Mononuclear cell (primary cell): Measurements from ENCODE around the gene CNP. TPM values are rescaled to one million over a fixed set of nuclear protein-coding genes. Genes with fewer than 3 reads are reported as not detected.

Experiments used
- H3K27me3 ChIP-seq: 2 replicates; pipeline ENCODE4 v1.6.0; 2011; ENCODE audit warnings: low read length, control low read depth; ENCODE audit not compliant: insufficient read depth
- H3K4me1 ChIP-seq: 2 replicates; pipeline ENCODE4 v1.5.1; 2011; ENCODE audit warnings: mild to moderate bottlenecking, low read length, control low read depth; ENCODE audit not compliant: insufficient read depth
- H3K4me3 ChIP-seq: 2 replicates; pipeline ENCODE4 v1.5.1; 2011; ENCODE audit warnings: mild to moderate bottlenecking, low read length, moderate library complexity
- H3K9me3 ChIP-seq: 2 replicates; pipeline ENCODE4 v1.5.1; 2011; ENCODE audit warnings: low read depth, mild to moderate bottlenecking, control low read depth, low read length
- total RNA-seq: library from RNA; depleted of rRNA; stranded (reverse); fragments of >200 nt; gene quantifications from one replicate; pipeline ENCODE4 v1.2.3, GENCODE V29; 2012

CNP gene
- total RNA-seq, 1 donor = 16.7 TPM

DNA sequence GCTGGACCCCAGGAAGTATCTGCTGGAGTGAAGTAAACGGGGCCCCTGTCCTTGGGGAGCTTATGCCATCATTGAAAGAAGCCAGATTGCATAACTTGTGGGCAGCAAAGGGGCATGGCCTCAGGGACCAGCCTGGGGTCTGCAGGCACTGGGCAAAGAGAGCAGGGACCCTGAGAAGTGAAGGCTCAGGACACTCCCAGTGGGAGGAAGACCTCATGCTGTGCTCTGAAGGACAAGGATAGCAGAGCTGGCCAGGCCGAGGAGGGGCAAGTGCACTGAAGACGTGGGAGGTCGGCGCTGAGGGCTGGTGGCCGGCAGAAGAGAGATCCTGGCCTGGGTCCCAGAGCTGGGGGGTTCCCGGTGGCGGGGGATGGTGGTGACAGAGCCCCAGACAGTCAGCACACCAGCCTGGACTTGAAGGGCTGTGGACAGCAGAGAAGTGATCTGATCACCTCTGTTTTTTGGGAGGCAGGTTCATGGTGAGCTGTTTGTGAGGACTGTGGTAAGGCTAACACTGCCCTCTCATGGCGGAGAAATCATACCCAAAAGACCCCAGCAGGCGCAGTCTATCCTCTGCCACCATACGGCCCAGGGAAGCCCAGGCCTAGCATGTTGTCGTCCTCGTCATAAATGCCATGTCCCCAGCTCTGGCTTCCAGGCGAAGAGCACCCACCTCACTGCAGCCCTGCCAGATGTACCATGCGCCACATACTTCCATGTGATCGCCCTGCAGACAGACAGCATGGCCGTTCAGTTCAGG lies 7.1 kb upstream of the CNP start:
- no peaks in the 10 kb centered on the region for H3K27me3 ChIP-seq
- no peak overlapping the region for H3K4me3 ChIP-seq
- no peaks in the 10 kb centered on the region for H3K4me1 ChIP-seq
- H3K9me3 ChIP-seq = no peaks in the 10 kb centered on the region

DNA sequence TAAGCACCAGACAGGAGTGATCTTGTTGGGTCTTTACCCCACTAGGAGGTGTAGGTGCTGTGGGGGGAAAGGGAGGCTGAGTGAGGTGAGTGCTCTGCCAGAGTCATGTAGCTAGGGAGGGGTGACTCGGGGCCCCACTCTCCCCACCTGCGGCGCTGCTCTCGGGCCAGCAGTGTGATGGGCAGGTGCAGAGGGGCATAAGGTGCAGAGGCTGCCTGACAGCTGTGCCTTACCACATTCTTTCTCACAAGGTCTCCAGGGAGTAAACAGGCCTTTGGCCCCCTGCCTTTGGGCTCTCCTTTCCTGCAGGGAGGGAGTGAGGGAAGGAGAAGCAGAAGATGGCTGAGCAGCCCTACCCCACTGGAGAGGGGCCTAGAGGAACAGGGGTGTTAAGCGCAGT lies 4.5 kb upstream of the CNP start:
- no peaks in the 10 kb centered on the region for H3K27me3 ChIP-seq
- no peak overlapping the region for H3K4me3 ChIP-seq
- H3K9me3 ChIP-seq = no peaks in the 10 kb centered on the region
- H3K4me1 ChIP-seq = peaks cover 15% of the 10 kb centered on the region

GRCh38 chr17:41962768-41963434 lies 3.7 kb upstream of the CNP start:
- peaks cover 23% of the 10 kb centered on the region for H3K4me1 ChIP-seq
- H3K27me3 ChIP-seq = no peaks in the 10 kb centered on the region
- no peak overlapping the region for H3K4me3 ChIP-seq
- no peaks in the 10 kb centered on the region for H3K9me3 ChIP-seq

DNA sequence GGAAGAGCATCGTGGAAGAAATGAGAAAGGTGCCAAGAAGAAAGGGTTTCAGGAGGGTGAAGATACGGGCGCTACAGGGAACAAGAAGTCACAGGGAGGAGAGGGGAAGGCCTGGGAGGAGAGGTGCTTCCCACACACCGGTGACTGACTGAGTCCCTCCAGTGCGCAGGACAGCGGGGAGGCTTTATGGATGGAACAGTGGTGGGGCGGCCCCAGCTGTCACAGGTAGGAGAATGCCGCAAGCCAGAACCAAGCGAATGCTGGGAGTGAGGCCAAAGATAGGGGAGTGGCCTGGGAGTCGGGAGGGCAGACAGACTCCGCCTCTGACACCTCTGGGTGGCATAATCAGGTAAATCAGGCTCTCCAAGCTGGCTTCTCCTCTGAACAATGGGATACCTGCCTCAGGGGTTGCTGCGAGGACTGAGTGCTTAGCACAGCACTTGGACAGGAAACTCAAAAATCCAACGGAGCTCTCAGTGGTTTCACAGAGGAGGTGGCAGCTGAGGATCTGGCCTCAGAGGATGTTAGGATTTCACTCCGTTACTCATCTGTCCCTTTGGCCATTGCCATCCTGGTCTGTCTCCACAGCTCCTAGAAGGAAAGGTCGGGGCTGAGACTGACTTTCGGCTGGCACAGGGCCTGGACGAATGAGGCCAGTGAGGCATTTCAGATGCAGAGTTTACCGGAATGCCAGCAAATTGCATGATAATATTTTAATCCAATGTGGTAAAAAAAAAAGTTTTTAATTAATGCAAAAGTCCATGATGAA lies 717 bp upstream of the CNP start:
- Histone ChIP-seq H3K4me3 (peak overlapping the region; percentile 80), H3K27me3 (no peaks in the 10 kb centered on the region), H3K4me1 (peaks cover 32% of the 10 kb centered on the region), H3K9me3 (no peaks in the 10 kb centered on the region)

- Histone ChIP-seq H3K4me1 (peaks cover 34% of the 10 kb centered on the region), H3K9me3 (no peaks in the 10 kb centered on the region), H3K4me3 (peak overlapping the region; percentile 80), H3K27me3 (no peaks in the 10 kb centered on the region)
Measured at GRCh38 chr17:41967141-41967920, 736 bp downstream of the CNP start.

DNA sequence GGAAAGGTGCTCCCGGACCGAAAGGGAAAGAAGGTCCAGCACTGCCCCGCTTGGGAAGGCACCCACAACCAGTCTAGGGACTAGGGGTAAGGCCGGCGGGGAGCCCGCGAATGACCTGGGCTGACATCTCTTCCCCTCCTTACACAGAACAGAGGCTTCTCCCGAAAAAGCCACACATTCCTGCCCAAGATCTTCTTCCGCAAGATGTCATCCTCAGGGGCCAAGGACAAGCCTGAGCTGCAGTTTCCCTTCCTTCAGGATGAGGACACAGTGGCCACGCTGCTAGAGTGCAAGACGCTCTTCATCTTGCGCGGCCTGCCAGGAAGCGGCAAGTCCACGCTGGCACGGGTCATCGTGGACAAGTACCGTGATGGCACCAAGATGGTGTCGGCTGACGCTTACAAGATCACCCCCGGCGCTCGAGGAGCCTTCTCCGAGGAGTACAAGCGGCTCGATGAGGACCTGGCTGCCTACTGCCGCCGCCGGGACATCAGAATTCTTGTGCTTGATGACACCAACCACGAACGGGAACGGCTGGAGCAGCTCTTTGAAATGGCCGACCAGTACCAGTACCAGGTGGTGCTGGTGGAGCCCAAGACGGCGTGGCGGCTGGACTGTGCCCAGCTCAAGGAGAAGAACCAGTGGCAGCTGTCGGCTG lies 1.5 kb downstream of the CNP start:
- Histone ChIP-seq H3K4me1 (peaks cover 34% of the 10 kb centered on the region), H3K4me3 (no peak overlapping the region), H3K9me3 (no peaks in the 10 kb centered on the region), H3K27me3 (no peaks in the 10 kb centered on the region)

DNA sequence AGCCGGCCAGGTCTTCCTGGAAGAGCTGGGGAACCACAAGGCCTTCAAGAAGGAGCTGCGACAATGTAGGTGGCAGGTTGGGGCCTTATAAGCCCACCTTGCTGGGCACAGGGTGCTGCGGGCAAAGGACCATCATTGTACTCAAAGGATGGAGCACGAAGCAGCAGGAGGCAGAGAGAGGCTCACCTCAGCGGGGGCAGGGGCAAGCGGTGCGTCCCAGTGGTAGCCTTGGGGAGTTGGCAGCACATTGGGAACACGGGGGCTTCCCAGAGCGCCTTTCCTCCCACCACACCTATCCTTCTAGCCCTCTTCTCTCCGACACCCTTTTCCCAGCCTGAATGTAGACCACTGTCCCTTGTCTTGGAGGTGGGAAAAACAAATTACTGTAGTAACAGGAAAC lies 2.1 kb downstream of the CNP start:
- Histone ChIP-seq H3K4me1 (peaks cover 34% of the 10 kb centered on the region), H3K27me3 (no peaks in the 10 kb centered on the region), H3K4me3 (no peak overlapping the region), H3K9me3 (no peaks in the 10 kb centered on the region)

GRCh38 chr17:41970901-41971331 lies 4.3 kb downstream of the CNP start:
- Histone ChIP-seq H3K4me3 (no peak overlapping the region), H3K9me3 (no peaks in the 10 kb centered on the region), H3K27me3 (no peaks in the 10 kb centered on the region), H3K4me1 (peaks cover 24% of the 10 kb centered on the region)

- peaks cover 19% of the 10 kb centered on the region for H3K4me1 ChIP-seq
- no peaks in the 10 kb centered on the region for H3K27me3 ChIP-seq
- no peak overlapping the region for H3K4me3 ChIP-seq
- H3K9me3 ChIP-seq = no peaks in the 10 kb centered on the region
Measured at GRCh38 chr17:41971721-41972523, 5.3 kb downstream of the CNP start.

- Histone ChIP-seq H3K4me1 (peaks cover 12% of the 10 kb centered on the region), H3K9me3 (no peaks in the 10 kb centered on the region), H3K4me3 (no peak overlapping the region), H3K27me3 (no peaks in the 10 kb centered on the region)
Measured at GRCh38 chr17:41972571-41973407, 6.2 kb downstream of the CNP start.

DNA sequence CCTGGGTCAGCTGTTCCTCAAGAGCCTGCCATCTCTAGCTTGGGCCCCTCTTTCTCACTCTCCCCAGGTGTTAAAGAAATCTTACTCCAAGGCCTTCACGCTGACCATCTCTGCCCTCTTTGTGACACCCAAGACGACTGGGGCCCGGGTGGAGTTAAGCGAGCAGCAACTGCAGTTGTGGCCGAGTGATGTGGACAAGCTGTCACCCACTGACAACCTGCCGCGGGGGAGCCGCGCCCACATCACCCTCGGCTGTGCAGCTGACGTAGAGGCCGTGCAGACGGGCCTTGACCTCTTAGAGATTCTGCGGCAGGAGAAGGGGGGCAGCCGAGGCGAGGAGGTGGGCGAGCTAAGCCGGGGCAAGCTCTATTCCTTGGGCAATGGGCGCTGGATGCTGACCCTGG lies 6.8 kb downstream of the CNP start:
- Histone ChIP-seq H3K9me3 (no peaks in the 10 kb centered on the region), H3K4me1 (peaks cover 7% of the 10 kb centered on the region), H3K4me3 (no peak overlapping the region), H3K27me3 (no peaks in the 10 kb centered on the region)

- H3K9me3 ChIP-seq = no peaks in the 10 kb centered on the region
- H3K4me3 ChIP-seq = no peak overlapping the region
- no peaks in the 10 kb centered on the region for H3K27me3 ChIP-seq
- H3K4me1 ChIP-seq = peaks cover 7% of the 10 kb centered on the region
Measured at GRCh38 chr17:41974031-41974430, 7.4 kb downstream of the CNP start.

- H3K4me1 ChIP-seq = peaks cover 7% of the 10 kb centered on the region
- H3K9me3 ChIP-seq = no peaks in the 10 kb centered on the region
- H3K27me3 ChIP-seq = no peaks in the 10 kb centered on the region
- no peak overlapping the region for H3K4me3 ChIP-seq
Measured at GRCh38 chr17:41974658-41975057, 8.1 kb downstream of the CNP start.
